Gastroesophageal sphincter (tissue), 3 donors: ENCODE measurements around the gene ALDH1L1.

Experiments used
- POLR2A ChIP-seq, 2 donors: fragments of 450-650 bp; IDR thresholded peaks; one replicate each; pipeline ENCODE4 v1.6.1; 2017; ENCODE audit warnings: antibody characterized with exemption in 2 of 2, mild to moderate bottlenecking in 2 of 2, moderate library complexity in 1 of 2
- TF ChIP-seq, protein P1 (sequence below), 4 experiments: fragments of 200-600 bp in 2 of 4; fragments of 450-650 bp in 2 of 4; sonication (generic) in 1 of 4; IDR thresholded peaks; one replicate each; pipeline ENCODE4 v1.5.1; 2017 to 2019; ENCODE audit warnings: antibody characterized with exemption in 4 of 4, mild to moderate bottlenecking in 2 of 4, moderate library complexity in 2 of 4

DNA sequence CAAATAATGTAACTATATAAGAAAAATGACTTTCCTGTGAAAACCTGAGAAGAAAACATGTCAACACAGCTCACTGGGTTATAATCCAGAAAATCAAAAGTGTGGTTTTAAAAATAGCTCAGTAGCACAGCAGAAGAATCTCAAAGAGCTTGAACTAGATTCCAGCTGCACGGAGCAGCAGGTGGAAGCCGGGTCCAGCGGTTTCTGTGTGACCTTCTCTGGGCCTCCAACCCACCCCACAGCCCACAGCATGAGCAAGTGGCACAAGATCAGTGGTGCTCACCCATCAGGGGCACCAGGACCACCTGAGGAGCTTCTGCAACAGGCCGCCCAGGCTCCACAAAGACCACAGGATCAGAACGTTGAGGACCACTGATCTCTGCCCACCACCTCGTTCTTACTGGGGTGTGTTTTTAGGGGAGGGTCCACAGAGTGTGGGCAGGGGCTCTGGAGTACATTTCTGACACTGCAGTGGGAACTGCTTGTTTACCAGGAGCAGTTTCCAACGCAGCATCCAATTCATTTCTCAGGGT lies 119.7 kb downstream of the ALDH1L1 start:
- no peak for TF ChIP-seq POLR2A (IDR thresholded peaks at IDR 0.05)
- TF ChIP-seq, protein P1, sequence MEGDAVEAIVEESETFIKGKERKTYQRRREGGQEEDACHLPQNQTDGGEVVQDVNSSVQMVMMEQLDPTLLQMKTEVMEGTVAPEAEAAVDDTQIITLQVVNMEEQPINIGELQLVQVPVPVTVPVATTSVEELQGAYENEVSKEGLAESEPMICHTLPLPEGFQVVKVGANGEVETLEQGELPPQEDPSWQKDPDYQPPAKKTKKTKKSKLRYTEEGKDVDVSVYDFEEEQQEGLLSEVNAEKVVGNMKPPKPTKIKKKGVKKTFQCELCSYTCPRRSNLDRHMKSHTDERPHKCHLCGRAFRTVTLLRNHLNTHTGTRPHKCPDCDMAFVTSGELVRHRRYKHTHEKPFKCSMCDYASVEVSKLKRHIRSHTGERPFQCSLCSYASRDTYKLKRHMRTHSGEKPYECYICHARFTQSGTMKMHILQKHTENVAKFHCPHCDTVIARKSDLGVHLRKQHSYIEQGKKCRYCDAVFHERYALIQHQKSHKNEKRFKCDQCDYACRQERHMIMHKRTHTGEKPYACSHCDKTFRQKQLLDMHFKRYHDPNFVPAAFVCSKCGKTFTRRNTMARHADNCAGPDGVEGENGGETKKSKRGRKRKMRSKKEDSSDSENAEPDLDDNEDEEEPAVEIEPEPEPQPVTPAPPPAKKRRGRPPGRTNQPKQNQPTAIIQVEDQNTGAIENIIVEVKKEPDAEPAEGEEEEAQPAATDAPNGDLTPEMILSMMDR (IDR thresholded peaks at IDR 0.05), result no peak
